DOHH2 (cell line): ENCODE results near the gene DNASE1L2.

ENCODE experiments used
- H3F3A ChIP-seq: fragments of 200-600 bp; sonication (generic), shearing (Covaris generic); 2 replicates; pipeline ENCODE4 v1.6.0; 2016; ENCODE audit warnings: antibody characterized with exemption, mild to moderate bottlenecking; ENCODE audit not compliant: control insufficient read depth, insufficient read depth
- H3K27ac ChIP-seq: fragments of 200-600 bp; sonication (generic); 2 replicates; pipeline ENCODE4 v1.5.1; 2014; ENCODE audit warnings: low read depth, mild to moderate bottlenecking, low read length, moderate library complexity
- H3K27me3 ChIP-seq: fragments of 200-600 bp; sonication (generic); 2 replicates; pipeline ENCODE4 v1.6.1; 2014; ENCODE audit warnings: mild to moderate bottlenecking, low read length, mixed read lengths; ENCODE audit not compliant: control insufficient read depth
- H3K36me3 ChIP-seq: fragments of 200-600 bp; sonication (generic); 2 replicates; pipeline ENCODE4 v1.6.1; 2014; ENCODE audit warnings: mild to moderate bottlenecking, low read length, moderate library complexity, mixed read lengths; ENCODE audit not compliant: control insufficient read depth
- H3K4me1 ChIP-seq: fragments of 200-600 bp; sonication (generic); 2 replicates; pipeline ENCODE4 v1.6.1; 2014; ENCODE audit warnings: mild to moderate bottlenecking, low read length, mixed read lengths; ENCODE audit not compliant: control insufficient read depth
- H3K4me2 ChIP-seq: fragments of 200-600 bp; sonication (generic); 2 replicates; pipeline ENCODE4 v1.6.0; 2014; ENCODE audit warnings: mild to moderate bottlenecking, low read length, moderate library complexity
- H3K4me3 ChIP-seq: fragments of 200-600 bp; sonication (generic); 2 replicates; pipeline ENCODE4 v1.5.1; 2014; ENCODE audit warnings: mild to moderate bottlenecking, low read length, mixed read lengths
- H3K79me2 ChIP-seq: fragments of 200-600 bp; sonication (generic); 2 replicates; pipeline ENCODE4 v1.6.1; 2014; ENCODE audit warnings: mild to moderate bottlenecking, low read length, mixed read lengths; ENCODE audit not compliant: control insufficient read depth
- H3K9me2 ChIP-seq: fragments of 200-600 bp; sonication (generic); replicated peaks from 2 replicates; pipeline ENCODE4 v1.6.1; 2014; ENCODE audit warnings: mild to moderate bottlenecking, low read length, mixed read lengths; ENCODE audit not compliant: control insufficient read depth
- H3K9me3 ChIP-seq: fragments of 200-600 bp; sonication (generic); 2 replicates; pipeline ENCODE4 v1.6.1; 2014; ENCODE audit warnings: antibody characterized with exemption, low read length, mixed read lengths; ENCODE audit not compliant: control insufficient read depth, insufficient read depth
- H4K20me1 ChIP-seq: fragments of 200-600 bp; sonication (generic); 2 replicates; pipeline ENCODE4 v1.6.0; 2014; ENCODE audit warnings: low read depth, mild to moderate bottlenecking, antibody characterized with exemption, low read length, moderate library complexity; ENCODE audit not compliant: control insufficient read depth, insufficient read depth
- EZH2phosphoT487 ChIP-seq: fragments of 200-600 bp; sonication (generic); IDR thresholded peaks from 2 replicates; pipeline ENCODE4 v1.6.1; 2017; ENCODE audit warnings: borderline replicate concordance, mild to moderate bottlenecking, antibody characterized with exemption, low read length, moderate library complexity, mixed read lengths
- TF ChIP-seq, protein P1 (sequence below): fragments of 200-600 bp; sonication (generic); IDR thresholded peaks from one replicate; pipeline ENCODE4 v1.5.1; 2014; ENCODE audit warnings: antibody characterized with exemption, mild to moderate bottlenecking, low read depth, low read length; ENCODE audit not compliant: poor library complexity, severe bottlenecking

DNASE1L2 gene

DNA sequence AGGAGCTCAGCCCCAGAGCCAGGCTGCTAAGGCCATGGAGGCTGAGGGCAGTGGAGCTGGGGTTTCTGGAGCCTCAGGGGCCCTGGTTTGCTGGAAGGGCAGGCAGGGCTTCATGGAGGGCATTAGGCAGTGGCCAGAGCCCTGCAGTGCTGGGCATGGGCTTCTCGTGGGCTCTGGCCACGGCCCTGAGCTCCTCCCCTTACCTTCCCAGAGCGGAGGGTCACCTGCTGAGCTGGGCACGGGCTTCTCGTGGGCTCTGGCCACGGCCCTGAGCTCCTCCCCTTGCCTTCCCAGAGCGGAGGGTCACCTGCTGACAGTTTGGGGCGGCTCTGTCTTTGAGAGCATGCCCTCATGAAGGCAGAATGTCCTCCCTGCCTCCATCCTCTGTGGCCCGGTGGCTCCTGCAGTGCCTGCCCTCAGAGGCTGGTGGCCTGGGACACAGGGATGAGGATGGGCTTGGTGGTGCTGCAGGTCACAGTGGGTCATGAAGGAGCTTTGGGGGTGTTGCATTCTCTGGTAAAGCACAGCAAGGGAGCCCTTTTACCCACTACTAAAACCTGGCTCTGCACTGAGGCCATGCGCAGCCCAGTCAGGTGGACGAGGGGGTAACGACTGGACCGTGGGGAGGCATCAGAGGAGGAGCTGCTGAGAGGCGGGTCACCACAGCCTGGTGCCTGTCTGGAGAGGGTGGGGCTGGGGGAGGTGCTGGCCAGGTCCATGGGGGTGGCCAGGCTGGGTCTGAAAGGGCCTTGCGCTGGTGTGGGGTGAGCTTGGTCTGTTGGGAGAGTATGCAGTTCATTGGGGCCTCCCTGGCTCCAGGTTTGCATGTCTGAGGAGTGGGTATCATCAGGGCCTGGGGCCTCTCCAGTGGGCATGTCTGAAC lies 34.6 kb downstream of the DNASE1L2 start:
- Histone ChIP-seq H3K27ac (no peak overlapping the region), H3K36me3 (peaks cover 17% of the 10 kb centered on the region), H3K9me3 (no peaks in the 10 kb centered on the region), H3K4me1 (peaks cover 19% of the 10 kb centered on the region), H3K9me2 (no peaks in the 10 kb centered on the region), H3K4me2 (no peak overlapping the region), H4K20me1 (peaks cover 18% of the 10 kb centered on the region), H3K27me3 (no peaks in the 10 kb centered on the region), H3K4me3 (no peak overlapping the region), H3K79me2 (peaks cover 47% of the 10 kb centered on the region), H3F3A (peaks cover 2% of the 10 kb centered on the region; the same call in 1 of the 2 replicates)
- TF ChIP-seq, protein P1, sequence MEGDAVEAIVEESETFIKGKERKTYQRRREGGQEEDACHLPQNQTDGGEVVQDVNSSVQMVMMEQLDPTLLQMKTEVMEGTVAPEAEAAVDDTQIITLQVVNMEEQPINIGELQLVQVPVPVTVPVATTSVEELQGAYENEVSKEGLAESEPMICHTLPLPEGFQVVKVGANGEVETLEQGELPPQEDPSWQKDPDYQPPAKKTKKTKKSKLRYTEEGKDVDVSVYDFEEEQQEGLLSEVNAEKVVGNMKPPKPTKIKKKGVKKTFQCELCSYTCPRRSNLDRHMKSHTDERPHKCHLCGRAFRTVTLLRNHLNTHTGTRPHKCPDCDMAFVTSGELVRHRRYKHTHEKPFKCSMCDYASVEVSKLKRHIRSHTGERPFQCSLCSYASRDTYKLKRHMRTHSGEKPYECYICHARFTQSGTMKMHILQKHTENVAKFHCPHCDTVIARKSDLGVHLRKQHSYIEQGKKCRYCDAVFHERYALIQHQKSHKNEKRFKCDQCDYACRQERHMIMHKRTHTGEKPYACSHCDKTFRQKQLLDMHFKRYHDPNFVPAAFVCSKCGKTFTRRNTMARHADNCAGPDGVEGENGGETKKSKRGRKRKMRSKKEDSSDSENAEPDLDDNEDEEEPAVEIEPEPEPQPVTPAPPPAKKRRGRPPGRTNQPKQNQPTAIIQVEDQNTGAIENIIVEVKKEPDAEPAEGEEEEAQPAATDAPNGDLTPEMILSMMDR, result no peak
- no peak for TF ChIP-seq EZH2phosphoT487

DNA sequence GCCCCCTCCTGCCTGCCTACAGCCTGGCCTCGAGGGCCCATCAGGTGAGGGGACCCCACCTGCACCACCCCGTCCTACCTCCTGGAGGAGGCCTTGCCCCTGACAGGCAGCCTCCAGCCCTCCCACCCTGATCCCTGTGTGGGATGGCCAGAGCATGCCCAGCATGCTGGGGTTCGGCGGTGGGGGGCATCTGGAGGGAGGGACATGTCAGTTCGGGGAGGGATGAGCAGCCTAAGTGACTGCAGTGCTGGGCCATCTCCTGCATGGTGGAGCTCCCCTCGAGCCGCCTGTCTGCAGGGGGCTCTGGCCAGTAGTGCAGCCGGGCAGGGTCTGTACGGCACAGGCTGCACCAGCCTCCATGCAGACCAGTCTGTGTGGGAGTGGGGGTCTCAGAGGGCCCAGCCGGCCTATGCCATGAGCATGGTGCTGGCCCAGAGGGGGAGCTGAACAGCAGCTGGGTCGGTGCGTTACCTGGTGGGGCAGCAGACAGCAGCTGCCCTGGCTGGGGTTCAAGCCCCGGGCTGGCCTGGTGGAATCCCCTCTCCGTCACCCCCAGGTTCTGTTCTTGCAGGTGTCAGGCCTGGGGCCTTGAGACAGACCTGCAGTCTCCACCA lies 35.7 kb downstream of the DNASE1L2 start:
- Histone ChIP-seq H3K27me3 (no peaks in the 10 kb centered on the region), H3K9me3 (no peaks in the 10 kb centered on the region), H3K4me2 (no peak overlapping the region), H3K79me2 (peaks cover 35% of the 10 kb centered on the region), H3K36me3 (peaks cover 6% of the 10 kb centered on the region), H4K20me1 (peaks cover 11% of the 10 kb centered on the region; the same call in 1 of the 2 replicates), H3K9me2 (no peaks in the 10 kb centered on the region), H3K4me3 (no peak overlapping the region), H3K27ac (no peak overlapping the region), H3K4me1 (peaks cover 10% of the 10 kb centered on the region), H3F3A (no peaks in the 10 kb centered on the region)
- TF ChIP-seq, protein P1, result no peak
- TF ChIP-seq EZH2phosphoT487, result no peak

DNA sequence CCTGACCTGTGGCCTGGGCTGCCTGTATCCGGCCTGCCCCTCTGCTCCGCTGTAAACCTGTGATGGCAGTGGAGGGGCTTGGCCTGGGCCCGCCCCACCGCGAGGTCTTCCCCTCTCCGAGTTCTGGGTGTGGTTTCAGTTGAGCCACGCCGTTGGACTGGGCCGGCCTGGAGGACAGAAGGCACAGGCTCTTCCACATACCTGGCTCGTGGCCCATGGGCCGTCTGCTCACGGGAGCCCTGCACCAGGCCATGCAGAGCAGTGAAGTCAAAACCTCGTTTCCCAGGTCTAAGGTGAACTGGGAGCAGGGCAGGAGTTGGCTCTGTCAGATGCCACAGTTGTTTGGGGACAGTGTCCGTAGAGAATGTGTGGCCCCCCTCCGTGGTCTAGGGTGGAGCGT lies 37.2 kb downstream of the DNASE1L2 start:
- H3K27me3 ChIP-seq, result no peaks in the 10 kb centered on the region
- H3F3A ChIP-seq, result no peaks in the 10 kb centered on the region
- no peak for TF ChIP-seq EZH2phosphoT487
- TF ChIP-seq, protein P1, result no peak
- H3K4me2 ChIP-seq, result no peak overlapping the region
- H4K20me1 ChIP-seq, result peaks cover 11% of the 10 kb centered on the region; the same call in 1 of the 2 replicates
- peaks cover 23% of the 10 kb centered on the region for H3K79me2 ChIP-seq
- H3K9me3 ChIP-seq, result no peaks in the 10 kb centered on the region
- H3K36me3 ChIP-seq, result no peaks in the 10 kb centered on the region
- H3K4me1 ChIP-seq, result peaks cover 10% of the 10 kb centered on the region
- H3K4me3 ChIP-seq, result no peak overlapping the region
- no peaks in the 10 kb centered on the region for H3K9me2 ChIP-seq
- no peak overlapping the region for H3K27ac ChIP-seq
